Glomerular visceral epithelial cell (primary cell): ENCODE data around the gene DENND5B.
"Not testable (repeated sequence)": the region's sequence is repeated elsewhere in the genome, so short reads cannot be mapped to it uniquely, and the experiment has no call there.

Experiments
- DNase-seq: peaks from one replicate; pipeline ENCODE4 v3.0.0-alpha.2; 2016; ENCODE audit errors: extremely low spot score

Gene DENND5B

DNA sequence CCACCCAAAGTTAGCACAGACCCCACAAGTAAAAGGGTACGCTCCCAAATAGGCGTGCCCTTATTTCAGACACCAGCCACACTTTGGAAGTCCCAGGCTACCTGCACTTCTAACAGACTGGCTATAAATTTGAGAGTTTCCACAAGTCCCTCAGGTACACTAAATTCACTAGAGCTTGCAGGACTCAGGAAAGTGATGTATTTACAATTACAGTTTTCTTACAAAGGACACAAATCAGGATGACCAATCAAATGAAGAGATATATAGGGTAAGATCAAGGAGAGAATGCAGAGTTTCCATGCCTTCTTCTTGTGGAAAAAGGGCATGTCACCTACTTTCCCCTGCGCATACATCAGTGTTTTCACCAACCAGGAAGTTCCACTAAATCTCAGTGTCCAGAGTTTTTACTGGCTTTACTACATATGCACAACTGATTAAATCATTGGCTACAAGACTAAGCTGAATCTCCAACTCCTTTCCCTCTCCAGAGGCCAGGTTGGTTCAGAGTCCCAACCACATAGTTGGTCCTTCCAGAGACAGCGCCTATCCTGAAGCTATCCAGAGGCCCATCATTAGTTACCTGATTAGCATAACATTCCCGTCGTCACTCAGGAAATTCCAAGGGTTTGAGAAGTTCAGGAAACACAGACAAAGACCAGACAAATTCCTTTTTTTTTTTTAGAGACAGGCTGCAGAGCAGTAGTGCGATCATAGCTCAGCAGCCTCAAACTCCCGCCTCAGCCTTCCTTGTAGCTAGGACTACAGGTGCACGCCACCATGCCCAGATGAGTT, 84.2 kb downstream of the DENND5B start:
- peak; percentile 54 for DNase-seq

DNA sequence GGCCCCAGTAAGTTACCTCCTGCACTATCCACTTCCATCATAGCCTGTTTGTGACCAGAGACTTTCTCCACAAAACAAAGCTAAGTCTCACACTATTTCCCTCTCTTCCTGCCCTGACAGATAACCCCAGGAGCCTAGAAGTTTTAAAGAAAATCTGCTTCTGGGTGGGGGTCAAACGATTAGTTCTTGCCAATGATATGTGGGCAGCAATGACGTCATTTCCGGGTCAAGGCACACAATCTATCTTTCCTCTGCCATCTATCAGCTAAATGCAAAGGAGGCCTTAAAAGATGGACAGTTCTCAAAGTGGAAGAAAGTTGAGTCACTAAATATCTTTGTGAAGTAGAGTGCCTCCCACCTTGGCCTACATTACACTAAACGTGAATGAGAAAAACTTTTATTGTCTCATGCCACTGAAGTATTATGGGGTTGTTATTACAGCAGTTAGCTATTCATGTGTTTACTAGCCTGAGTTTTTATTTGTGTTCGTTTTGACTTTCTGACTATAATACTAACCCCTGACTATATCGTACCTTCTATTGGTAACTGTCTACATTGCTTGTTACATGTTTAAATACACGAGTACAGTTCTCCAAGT, 86.2 kb downstream of the DENND5B start:
- DNase-seq = no peak

DNA sequence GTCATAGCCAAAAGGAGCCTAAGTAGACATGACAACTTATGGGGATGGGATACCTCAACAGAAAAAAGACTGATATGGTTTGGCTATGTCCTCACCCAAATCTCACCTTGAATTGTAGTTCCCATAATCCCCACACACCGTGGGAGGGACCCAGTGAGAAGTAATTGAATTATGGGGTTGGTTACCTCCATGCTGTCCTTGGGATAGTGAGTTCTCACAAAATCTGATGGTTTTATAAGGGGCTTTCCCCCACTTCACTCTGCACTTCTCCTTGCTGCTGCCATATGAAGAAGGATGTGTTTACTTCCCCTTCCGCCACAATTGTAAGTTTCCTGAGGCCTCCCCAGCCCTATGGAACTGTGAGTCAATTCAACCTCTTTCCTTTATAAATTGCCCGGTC, 89.9 kb downstream of the DENND5B start:
- not testable (repeated sequence) for DNase-seq

DNA sequence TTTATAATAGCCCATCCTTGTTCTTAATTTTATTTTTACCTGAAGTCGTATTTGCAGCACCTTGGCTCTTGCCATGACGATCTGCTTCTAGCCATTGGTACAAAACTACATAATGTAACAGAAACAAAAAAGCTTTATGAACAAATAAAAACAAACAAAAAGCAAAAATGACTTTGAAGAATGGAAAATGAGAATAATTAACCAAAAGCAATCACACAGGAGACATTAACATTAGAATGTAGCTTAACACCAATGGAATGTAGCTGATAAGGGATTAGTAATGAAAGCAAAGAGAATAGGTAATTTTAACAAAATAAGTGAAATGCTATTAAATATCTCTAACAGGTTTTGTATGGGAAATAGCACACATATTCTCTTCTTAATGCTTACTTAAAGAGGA, 91.4 kb downstream of the DENND5B start:
- DNase-seq = no peak

DNA sequence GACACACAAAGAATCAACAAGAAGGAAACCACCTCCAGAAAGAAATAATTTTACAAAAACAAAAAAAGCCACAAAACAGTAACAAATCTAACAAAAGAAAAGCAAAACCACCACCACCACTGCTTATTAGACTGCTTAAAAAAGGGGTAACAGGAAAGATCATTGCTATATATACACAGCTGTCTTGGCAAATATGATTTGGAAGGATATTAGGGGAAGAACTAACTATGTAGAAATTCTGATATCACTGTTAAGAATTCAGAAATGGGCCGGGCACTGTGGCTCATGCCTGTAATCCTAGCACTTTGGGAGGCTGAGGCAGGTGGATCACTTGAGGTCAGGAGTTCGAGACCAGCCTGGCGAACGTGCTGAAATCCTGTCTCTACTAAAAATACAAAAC, 92.5 kb downstream of the DENND5B start:
- no peak for DNase-seq

DNA sequence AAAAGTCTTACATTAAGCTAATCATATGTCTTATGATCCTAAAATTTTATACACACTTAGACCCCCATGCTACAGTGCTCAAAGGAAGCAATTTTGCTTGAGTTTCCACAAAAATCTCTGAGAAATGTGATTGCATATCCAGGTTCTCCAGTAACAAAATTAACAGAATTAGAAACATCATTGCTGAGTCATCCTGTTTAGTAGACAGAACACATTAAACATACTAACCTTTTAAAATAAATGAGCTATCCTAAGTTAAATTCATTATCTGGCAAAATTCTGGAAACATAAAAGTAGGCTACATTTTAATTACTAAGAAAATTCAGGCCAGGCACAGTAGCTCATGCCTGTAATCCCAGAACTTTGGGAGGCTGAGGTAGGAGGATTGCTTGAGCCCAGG, 94.7 kb downstream of the DENND5B start:
- DNase-seq = no peak

DNA sequence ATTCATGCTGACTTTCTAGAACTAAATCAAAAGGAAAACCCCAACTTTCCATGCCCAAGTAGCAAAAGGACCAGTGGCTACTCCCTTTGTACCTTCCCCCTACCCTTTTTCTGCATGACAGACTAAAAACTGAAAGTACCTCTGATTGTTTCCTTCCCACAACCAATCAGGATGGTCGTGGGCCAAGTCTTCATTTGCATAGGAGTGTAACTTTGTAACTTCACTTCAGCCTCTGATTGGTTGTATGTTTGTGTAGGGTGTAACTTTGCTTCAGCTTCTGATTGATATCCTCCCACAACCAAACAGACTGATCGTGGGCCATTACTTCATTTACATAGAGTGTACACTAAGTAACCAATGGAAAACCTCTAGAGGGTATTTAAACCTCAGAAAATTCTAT, 96.5 kb downstream of the DENND5B start:
- no peak for DNase-seq

DNA sequence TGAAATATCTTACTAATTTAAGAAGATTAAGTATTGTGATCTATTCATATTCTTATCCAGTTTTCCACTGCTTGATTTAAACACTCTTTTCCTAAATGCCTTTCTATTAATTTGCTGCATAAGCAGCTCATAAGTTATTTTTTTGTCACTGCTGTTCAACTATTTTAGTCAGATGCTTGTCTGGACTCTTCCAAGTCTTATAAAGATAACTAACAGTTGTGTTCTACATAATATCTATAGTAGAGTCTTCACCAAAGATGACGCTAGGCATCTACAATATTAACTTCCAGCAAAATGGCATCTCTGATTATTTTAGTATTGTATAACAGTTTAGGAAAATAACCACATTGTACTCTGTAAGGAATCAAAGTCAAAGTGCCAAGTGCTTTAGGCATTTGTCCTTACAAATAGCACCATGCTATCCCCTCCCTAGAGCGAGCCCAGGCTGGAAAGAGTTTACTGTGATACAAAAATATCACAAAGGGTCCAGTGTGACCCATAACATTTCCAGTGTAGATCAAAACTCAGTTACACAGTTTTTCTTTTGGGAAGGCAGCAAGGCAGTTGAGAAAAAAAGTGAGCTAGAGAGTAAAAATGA, 98.2 kb downstream of the DENND5B start:
- DNase-seq = no peak

DNA sequence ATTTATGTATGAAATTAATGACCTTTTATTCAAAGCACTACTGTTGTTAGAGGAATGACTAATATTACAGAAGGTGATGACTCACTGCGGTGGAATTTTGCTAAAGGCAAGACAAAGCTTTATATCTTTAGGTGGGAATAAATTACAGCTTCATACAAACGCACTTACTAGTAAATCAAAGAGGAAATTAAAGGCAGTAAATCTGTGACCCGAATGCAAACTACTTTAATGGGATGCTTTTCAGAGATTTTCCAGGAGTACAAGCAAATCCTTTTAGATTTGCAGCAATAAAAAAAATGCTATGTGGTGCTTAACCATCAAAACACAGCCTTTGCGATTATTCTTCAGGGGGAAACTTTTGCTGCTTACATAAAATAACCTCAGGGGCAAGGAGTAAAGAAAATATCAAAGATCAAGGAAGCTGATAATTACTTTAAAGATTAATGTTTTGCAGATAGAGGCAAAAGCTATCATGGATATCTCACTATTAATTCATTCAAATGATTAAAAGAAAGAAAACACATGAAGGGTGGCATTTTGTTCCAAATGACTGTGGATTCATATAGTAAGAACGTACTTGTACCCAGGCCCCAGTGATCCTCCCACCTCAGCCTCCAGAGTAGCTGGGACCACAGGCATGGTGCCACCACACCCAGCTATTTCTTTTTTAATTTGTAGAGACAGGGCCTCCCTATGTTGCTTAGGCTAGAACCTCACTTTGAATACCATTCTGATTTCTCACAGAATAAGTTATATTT, 98.9 kb downstream of the DENND5B start:
- peak; percentile 65 for DNase-seq

DNA sequence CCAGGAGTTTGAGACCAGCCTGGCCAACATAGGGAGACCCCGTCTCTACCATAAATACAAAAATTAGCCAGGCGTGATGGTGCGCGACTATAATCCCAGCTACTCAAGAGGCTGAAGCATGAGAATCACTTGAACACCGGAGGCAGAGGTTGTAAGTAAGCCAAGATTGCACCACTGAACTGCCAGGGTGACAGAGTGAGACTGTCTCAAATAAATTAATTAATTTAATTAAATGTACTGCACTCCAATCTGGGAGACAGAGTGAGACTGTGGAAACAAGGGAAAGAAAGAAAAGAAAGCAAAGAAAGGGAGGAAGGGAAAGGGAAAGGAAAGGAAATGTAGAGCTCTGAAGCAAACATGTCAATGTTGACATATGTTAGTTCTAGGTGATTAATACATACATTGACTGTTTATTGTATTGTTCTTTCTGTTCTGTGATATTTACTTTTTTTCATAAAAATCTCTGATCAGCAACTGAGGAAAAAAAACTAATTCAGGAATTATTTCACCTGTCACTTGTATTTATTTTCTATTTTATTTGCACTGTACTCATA, 99.6 kb downstream of the DENND5B start:
- no peak for DNase-seq

DNA sequence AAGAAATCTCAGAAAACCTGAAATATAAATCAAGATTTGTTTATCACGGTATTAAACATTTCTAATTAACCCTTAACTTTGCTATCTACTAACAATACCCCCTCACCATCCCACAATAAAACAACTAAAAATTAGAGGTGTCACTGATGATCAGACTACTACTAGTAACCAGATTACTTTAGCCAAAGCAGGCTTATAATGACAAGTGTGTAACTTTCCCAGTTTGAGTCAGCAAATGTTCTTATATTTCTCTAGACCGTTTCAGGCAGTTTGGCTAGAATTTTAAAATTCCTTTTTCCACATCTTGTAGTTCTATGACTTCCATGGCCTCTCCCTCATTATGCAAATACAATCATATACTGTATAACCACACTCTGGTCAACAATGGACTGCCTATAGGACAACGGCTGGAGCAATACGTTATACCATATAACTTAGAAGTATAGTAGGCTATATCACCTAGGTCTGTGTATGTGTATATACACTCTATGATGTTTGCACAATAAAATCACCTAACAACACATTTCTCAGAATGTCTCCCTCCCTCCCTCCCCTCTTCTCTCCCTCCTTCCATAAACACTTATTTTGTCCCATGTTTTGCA, 102.1 kb downstream of the DENND5B start:
- DNase-seq = no peak

DNA sequence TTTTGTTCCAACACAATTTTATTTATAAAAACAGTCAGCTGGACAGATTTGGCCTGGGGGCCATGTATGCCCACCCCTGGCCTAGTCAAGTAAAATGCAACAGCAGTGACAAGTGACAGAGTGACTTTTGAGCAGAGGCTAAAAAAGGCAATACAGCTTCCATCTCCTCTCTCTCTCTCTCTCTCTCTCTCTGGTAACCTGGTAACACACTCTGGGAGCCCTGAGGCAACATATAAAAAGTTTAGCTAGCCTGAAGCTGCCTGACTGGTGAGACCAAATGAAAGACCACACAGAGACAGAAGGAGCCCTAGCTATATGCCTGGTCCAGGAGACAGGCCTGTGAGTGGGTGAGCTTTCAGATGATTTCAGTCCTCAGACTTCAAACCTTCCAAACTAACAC, 105.4 kb downstream of the DENND5B start:
- no peak for DNase-seq

DNA sequence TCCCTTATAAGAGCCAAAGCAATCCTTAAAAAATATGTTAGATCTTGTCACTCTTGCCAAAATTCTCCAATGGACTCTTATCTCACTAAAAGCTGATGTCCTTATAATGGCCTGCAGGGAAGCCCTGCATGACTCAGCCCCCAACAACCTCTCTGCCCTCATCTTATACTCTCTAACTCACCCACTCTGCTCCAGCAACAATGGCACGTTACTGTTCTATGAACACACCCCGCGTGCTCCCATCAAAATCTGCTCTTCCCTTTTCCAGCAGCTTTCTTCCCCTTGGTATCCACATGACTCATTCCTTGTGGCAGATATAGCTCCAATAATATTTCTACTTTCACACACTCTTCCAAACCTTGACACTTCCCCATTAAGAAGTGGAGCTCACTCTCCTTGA, 108.1 kb downstream of the DENND5B start:
- DNase-seq = peak; percentile 31

DNA sequence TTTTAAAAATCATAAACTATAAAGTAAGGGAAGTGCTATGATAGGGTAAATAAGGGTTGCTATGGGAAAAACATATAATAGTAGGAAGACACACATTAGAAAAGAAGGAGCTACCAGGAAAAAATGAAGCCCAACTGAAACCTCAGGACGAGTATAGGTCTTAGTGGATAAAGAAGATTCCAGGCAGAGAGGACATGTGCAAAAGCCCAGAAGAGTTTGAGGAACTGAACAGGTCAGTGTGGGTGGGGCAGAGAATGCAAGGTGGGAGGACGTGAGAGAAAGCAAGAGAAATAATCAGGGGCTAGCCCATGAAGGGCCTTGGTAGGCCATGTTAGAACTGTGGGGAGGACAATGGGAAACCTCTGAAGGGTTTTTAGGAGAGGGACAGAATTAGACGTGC, 109.5 kb downstream of the DENND5B start:
- no peak for DNase-seq

DNA sequence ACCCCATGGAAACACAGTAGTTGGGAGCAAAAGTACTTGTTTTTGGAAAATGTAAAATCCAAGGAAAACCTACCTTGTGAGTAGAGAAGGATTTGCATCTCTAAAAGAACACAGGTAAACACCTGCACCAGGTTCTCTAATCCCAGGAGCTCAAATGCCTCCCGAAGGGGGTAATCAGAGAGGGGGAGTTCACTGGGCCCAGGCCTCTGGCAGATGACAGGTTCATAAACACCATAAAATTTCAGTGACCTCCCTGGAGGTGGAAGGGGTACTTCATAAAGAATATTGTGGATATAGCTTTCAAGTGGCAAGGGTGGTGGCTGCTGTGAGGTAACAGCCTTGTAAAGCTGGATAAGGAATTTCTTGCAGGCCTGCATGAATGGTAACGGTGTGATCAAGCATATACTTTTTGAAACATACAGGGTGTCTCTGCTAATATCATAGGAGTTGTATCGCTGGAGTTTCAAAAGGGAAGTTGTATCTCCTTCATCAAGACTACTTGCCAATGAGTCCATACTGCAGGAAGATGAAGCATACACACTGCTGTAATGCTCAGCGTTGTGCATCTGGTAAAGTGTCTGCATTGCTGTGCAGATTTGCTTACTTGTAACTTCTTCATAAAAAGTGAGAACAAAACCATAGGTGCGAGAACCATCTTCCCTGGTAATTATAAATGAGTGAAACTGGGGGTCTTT, 111.3 kb downstream of the DENND5B start:
- no peak for DNase-seq

DNA sequence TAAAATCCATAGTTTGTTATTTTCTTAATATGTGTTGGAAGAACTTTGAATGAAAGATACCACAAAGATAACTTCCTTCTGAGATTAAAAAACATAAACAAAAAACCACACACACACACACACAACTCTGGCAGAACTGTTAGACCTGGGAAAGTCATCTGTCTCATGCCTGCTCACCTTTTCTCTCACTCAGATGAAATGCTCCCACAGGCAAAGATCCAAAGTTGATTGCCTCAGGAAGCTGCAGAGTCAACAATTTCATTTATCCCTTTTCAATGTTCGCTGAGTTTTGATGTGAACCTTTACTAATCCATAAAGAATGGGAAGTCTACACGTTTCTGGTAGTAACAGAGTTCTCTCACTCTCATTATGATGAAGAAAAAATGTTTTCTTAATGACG, 112.0 kb downstream of the DENND5B start:
- no peak for DNase-seq

DNA sequence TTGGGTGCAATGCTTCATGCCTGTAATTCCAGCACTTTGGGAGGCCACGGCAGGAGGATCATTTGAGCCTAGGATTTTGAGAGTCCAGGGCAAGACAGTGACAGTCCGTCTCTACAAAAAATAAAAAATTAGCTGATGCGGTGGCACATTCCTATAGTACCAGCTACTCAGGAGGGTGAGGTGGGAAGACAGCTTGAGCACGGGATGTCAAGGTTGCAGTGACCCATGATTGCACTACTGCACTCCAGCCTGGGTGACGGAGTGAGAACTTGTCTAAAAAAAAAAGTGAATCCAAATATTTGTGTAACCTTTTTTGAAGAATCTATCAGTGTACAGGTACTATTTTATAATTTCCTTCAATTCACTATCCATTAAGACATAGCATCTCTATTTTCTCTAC, 112.5 kb downstream of the DENND5B start:
- no peak for DNase-seq

DNA sequence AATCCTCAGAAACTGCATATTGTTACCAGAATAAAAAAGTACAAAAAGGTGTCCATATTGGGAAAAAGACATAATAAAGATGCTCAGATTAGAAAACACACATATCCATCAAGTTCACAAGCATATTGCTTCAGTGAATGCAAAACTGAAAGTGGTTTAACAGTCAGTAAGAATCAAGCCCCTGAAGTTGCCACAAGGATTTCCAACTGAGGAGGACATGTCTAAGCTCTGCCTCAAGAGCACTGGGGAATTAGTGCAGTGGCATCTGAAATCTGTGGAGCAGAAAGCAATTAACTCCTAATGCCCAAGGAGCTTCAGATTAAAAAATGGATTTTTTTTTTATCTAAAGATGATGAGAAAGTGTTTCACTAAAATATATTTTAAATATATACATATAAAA, 113.2 kb downstream of the DENND5B start:
- DNase-seq = no peak

DNA sequence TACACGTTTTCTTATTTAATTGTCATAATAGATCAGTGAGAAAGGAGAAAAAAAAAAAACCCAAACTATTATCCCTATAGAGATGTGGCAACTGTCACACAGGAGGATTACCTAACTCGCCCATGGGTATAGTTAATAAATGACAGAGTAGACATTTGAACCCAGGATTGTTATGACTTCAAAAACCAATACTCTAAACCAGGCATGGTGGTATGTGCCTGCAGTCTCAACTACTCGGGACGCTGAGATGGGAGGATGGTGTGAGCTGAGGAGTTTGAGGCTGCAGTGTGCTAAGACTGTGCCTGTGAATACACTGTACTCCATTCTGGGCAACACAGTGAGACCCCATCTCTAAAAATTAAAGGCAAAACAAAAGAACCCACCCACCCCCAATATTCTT, 114.5 kb downstream of the DENND5B start:
- no peak for DNase-seq

DNA sequence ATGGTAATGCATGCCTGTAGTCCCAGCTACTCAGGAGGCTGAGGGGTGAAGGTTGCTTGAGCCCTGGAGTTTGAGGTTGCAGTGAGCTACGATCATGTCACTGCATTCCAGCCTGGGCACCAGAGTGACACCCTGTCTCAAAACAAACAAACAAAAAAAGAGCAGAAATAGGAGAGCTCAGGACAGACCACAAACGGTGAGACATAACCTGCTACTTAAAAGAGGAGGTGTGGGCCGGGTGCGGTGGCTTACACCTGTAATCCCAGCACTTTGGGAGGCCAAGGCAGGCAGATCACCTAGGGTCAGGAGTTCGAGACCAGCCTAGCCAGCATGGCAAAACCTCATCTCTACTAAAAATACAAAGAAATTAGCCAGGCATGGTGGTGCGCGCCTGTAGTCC, 115.3 kb downstream of the DENND5B start:
- not testable (repeated sequence) for DNase-seq

DNA sequence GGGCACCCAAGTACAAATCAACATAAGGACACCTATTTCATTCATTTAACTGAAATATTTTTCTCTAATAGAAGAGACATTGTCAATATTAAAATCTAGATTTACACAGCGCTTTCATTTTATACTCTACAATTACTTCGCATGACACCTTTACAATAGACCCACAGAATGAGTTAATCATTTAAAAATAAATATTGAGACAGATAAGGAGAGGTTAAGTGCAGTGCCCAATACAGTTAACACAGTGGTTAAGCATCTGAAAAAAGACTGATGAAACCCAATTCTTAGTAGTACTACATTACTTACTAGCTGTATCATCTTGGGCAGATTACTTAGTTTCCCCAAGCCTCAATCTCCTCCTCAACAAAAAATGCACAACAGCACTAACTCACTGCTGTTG, 116.2 kb downstream of the DENND5B start:
- no peak for DNase-seq
